ENCODE results near the gene UBE2N. TPM values are rescaled to one million over a fixed set of nuclear protein-coding genes. Genes with fewer than 3 reads are reported as not detected.

UBE2N gene
- total and polyA plus RNA-seq, 8 donors: 82.2 to 154 (median 137) TPM

DNA sequence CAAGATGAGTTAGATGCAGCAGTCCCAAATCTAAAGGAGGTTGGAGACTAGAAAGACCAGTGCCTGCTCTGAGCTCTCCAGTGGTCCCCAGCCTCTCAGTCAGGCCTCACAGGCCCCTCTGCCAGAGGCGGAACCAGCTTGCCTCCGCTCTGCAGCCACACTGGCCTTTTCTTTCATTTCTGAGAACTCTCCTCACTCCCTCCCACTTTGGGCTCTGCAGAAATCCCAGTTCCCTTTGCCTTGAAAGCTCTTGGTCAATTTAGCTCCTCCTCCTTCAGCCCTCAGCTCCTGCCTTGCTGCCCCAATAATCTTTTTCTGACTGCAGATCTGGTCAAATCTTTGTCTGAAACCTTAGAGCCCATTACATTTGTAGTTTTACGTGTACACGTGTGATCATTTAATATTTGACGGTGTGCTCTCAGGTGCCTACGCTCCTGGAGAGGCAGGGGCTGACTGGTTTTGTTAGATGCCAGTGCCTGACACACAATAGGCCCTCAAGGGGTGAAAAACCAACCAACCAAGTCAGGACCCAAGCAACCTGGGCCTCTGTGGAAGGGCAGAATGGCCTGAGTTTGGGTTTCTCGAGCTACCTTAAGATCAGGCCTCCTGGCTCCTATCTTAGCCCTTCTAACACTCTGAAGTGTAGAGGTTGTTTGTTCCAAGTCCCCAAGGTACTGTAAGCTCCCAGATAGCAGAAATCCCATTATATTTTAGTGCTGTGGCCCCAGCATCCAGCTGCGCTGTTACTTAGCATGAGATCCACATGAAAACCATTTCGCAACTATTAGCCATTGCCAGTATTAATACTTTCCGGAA is 65.1 kb downstream of the UBE2N start:
- ATAC-seq (peak; percentile 37), DNase-seq (peak in 3 of 4 donors; percentile 26 to 74 (median 58))
- intact Hi-C loops (cut with DNase I): loop anchor here in 1 of 2 donors (10.0 kb wide), 1 partner anchor 122 kb away; no protein-coding TSS in a partner anchor
- Histone ChIP-seq H3K9me3 (no peaks in the 10 kb centered on the region), H3K27ac (peak overlapping the region; percentile 87 to 95), H3K36me3 (no peaks in the 10 kb centered on the region), H3K4me3 (peak overlapping the region; percentile 68 to 79), H3K27me3 (no peaks in the 10 kb centered on the region), H3K4me1 (peaks cover 11 to 46% of the 10 kb centered on the region in 2 donors)
- TF ChIP-seq, protein P1, sequence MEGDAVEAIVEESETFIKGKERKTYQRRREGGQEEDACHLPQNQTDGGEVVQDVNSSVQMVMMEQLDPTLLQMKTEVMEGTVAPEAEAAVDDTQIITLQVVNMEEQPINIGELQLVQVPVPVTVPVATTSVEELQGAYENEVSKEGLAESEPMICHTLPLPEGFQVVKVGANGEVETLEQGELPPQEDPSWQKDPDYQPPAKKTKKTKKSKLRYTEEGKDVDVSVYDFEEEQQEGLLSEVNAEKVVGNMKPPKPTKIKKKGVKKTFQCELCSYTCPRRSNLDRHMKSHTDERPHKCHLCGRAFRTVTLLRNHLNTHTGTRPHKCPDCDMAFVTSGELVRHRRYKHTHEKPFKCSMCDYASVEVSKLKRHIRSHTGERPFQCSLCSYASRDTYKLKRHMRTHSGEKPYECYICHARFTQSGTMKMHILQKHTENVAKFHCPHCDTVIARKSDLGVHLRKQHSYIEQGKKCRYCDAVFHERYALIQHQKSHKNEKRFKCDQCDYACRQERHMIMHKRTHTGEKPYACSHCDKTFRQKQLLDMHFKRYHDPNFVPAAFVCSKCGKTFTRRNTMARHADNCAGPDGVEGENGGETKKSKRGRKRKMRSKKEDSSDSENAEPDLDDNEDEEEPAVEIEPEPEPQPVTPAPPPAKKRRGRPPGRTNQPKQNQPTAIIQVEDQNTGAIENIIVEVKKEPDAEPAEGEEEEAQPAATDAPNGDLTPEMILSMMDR (IDR thresholded peaks at IDR 0.05): no peak

GRCh38 chr12:93375906-93376305 is 65.8 kb downstream of the UBE2N start:
- DNase-seq (no peak), ATAC-seq (no peak)
- peak overlapping the region in 1 of 2 donors; percentile 79 for H3K4me3 ChIP-seq
- H3K9me3 ChIP-seq: no peaks in the 10 kb centered on the region
- intact Hi-C loops (cut with DNase I): loop anchor here in 1 of 2 donors (10.0 kb wide), 1 partner anchor 121 kb away; no protein-coding TSS in a partner anchor
- H3K27ac ChIP-seq: peak overlapping the region; percentile 87 to 95
- H3K36me3 ChIP-seq: no peaks in the 10 kb centered on the region
- H3K4me1 ChIP-seq: peaks cover 11 to 38% of the 10 kb centered on the region in 2 donors
- TF ChIP-seq, protein P1 (IDR thresholded peaks at IDR 0.05): no peak
- H3K27me3 ChIP-seq: no peaks in the 10 kb centered on the region

DNA sequence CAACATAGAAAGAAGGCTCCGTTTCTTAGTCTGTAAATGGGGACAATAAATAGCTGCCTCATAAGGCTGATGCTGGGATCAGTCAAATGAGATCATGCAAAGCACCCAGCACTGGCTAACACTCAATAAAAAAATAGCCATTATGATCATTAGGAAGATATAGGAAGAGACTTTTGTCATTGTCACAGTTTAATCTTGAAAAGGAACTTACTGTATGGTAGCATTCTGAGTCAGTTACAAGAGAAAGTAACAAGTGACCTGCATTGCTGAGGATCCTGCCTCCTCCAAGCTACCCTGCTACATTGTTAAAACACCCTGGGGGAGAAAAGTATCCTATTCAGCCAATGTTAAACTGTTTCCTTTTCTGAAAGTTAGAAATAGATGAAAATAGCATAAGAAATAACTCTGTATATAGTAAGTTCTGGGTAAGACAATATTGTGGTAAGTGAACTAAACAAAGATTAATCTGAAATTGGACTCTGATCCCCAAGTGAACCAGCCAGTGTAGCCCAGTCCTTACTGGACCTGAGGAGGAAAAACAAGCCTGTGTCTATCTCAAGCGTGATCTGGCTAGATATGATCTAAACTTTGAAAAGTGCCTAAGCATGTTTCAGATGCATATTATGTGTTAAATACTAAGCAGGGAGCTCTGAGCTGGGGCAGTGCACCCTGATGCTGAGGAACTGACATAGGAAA is 67.6 kb downstream of the UBE2N start:
- ATAC-seq (no peak), DNase-seq (no peak)
- TF ChIP-seq, protein P1 (IDR thresholded peaks at IDR 0.05): no peak
- Histone ChIP-seq H3K27ac (no peak overlapping the region), H3K9me3 (no peaks in the 10 kb centered on the region), H3K4me1 (peaks cover 11 to 22% of the 10 kb centered on the region in 2 donors), H3K27me3 (no peaks in the 10 kb centered on the region), H3K4me3 (no peak overlapping the region), H3K36me3 (no peaks in the 10 kb centered on the region)
- intact Hi-C loops (cut with DNase I): loop anchor here in 1 of 2 donors (10.0 kb wide), 1 partner anchor 119 kb away; no protein-coding TSS in a partner anchor

GRCh38 chr12:93370947-93371346 is 70.8 kb downstream of the UBE2N start:
- H3K4me3 ChIP-seq: no peak overlapping the region
- ATAC-seq (no peak), DNase-seq (no peak)
- no peak overlapping the region for H3K27ac ChIP-seq
- no peaks in the 10 kb centered on the region for H3K36me3 ChIP-seq
- H3K27me3 ChIP-seq: no peaks in the 10 kb centered on the region
- H3K9me3 ChIP-seq: no peaks in the 10 kb centered on the region
- intact Hi-C loops (cut with DNase I): loop anchor here in 1 of 2 donors (10.0 kb wide), 1 partner anchor 116 kb away; no protein-coding TSS in a partner anchor
- peaks cover 2 to 6% of the 10 kb centered on the region in 2 donors for H3K4me1 ChIP-seq
- TF ChIP-seq, protein P1 (IDR thresholded peaks at IDR 0.05): no peak

DNA sequence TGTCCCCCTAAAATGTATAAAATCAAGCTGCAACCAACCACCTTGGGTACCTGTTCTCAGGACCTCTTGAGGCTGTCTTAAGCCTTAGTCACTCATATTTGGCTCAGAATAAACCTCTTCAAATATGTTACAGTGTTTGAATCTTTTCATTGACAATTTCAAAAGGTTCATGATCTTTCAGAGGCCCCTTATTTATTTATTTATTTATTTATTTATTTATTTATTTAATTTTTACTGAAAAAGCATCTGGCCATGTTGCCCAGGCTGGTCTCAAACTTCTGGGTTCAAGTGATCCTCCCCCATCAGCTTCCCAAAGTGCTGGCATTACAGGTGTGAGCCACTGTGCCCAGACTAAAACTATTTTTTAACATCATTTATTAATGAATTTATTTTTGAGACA is 72.2 kb downstream of the UBE2N start:
- intact Hi-C loops (cut with DNase I): no loop called here
- H3K27ac ChIP-seq: no peak overlapping the region
- H3K4me3 ChIP-seq: no peak overlapping the region
- no peaks in the 10 kb centered on the region for H3K4me1 ChIP-seq
- no peaks in the 10 kb centered on the region for H3K36me3 ChIP-seq
- DNase-seq: no peak
- H3K27me3 ChIP-seq: no peaks in the 10 kb centered on the region
- ATAC-seq: peak; percentile 18
- TF ChIP-seq, protein P1 (IDR thresholded peaks at IDR 0.05): no peak
- no peaks in the 10 kb centered on the region for H3K9me3 ChIP-seq

Data from left lung (tissue), 10 donors.